ENCODE measurements around the gene LDLRAD4. TPM values are rescaled to one million over a fixed set of nuclear protein-coding genes. Genes with fewer than 3 reads are reported as not detected.

Gene LDLRAD4
- total and polyA plus RNA-seq, 9 of the 15 experiments (the other 6 are each of a cell fraction or from before 2014, with no cell fraction given): 0.01 TPM; not detected in 8

- no peak for FAIRE-seq
- Histone ChIP-seq H2AFZ (ENCODE audit: low read depth, low read length) (no peak overlapping the region), H3K27me3 (ENCODE audit: control insufficient read depth in 2 of 2, insufficient read depth in 2 of 2, low read length in 2 of 2) (peaks cover 5 to 68% of the 10 kb centered on the region in 2 experiments; a peak in 4 of 5 replicates)
Measured at GRCh38 chr18:13448335-13448795, 229.8 kb downstream of the LDLRAD4 start.

DNA sequence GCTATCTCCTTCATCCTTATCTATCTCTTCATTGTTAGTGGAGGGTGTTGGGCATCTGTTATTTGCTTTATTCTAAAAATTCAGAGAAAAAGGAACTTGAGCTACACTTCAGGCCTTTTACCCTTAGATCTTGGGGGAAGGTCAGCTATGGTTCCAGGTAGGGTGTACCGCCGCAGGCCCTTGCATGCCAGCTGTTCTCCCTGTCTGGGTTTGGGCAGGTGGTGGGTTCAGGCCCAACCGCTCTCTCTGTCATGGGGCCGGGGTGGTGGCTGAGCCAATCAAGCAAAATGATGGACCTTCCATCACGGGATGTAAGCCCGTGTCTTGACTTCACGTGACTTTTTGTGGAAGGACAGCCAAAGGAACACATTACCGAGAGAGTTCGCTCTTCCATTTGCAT, 231.1 kb downstream of the LDLRAD4 start:
- 0% methylated on average over 9 of the region's 9 CpGs for WGBS (ENCODE audit: insufficient coverage, low coverage, missing lambda C conversion rate)
- BruUV-seq (replicated peaks): no TSS peak

More at GRCh38 chr18:13448335-13448795, 229.8 kb downstream of the LDLRAD4 start:
- no peak for ATAC-seq
- in situ Hi-C loops (cut with MboI): no loop called here
- ChIA-PET POLR2A (no interaction called here), CTCF (ENCODE audit: low intra/inter-chr PET ratio) (no interaction called here)
- H3K4me1 ChIP-seq (replicated peaks in 1 of 2; ENCODE audit: control insufficient read depth in 2 of 2, insufficient read depth in 2 of 2, low read length in 2 of 2): no peaks in the 10 kb centered on the region
- 2% methylated on average over 19 of the region's 19 CpGs for WGBS (ENCODE audit: insufficient coverage, low coverage, missing lambda C conversion rate)
- no peaks in the 10 kb centered on the region for H3K36me3 ChIP-seq (ENCODE audit: control insufficient read depth, insufficient read depth, low read length)
- H3K4me3 ChIP-seq: no peak overlapping the region
- no TSS peak for BruUV-seq (replicated peaks)
- H3K4me2 ChIP-seq (ENCODE audit: insufficient read depth, low read length): no peak overlapping the region
- H3K9me1 ChIP-seq (ENCODE audit: control insufficient read depth, insufficient read depth, low read length): no peaks in the 10 kb centered on the region
- no peaks in the 10 kb centered on the region for H3K79me2 ChIP-seq (ENCODE audit: control insufficient read depth, insufficient read depth, low read length)
- no peaks in the 10 kb centered on the region; the same call in 1 of the 2 replicates for H4K20me1 ChIP-seq (replicated peaks; ENCODE audit: control insufficient read depth, insufficient read depth, low read length)
- no peak for DNase-seq (ENCODE audit: extremely low read depth in 1 of 4, low spot score in 3 of 4)
- no peaks in the 10 kb centered on the region for H3K9me3 ChIP-seq (replicated peaks; ENCODE audit: control insufficient read depth, insufficient read depth, low read depth, low read length)
- no peak overlapping the region for H3K27ac ChIP-seq (ENCODE audit: extremely low read depth, low read depth, low read length)
- intact Hi-C loops (cut with micrococcal nuclease): no loop called here
- TF ChIP-seq ELF2 (CRISPR knock-in tag; IDR thresholded peaks at IDR 0.05): no peak
- H3K9ac ChIP-seq (ENCODE audit: insufficient read depth in 1 of 2, low read depth in 2 of 2, low read length in 2 of 2): no peak overlapping the region

More for the DNA sequence above, 231.1 kb downstream of the LDLRAD4 start:
- DNase-seq (ENCODE audit: extremely low read depth in 1 of 4, low spot score in 3 of 4) (no peak), ATAC-seq (no peak), FAIRE-seq (no peak)
- Histone ChIP-seq H3K36me3 (ENCODE audit: control insufficient read depth, insufficient read depth, low read length) (no peaks in the 10 kb centered on the region), H3K4me2 (ENCODE audit: insufficient read depth, low read length) (no peak overlapping the region), H3K9me1 (ENCODE audit: control insufficient read depth, insufficient read depth, low read length) (no peaks in the 10 kb centered on the region), H3K9me3 (replicated peaks; ENCODE audit: control insufficient read depth, insufficient read depth, low read depth, low read length) (no peaks in the 10 kb centered on the region), H4K20me1 (replicated peaks; ENCODE audit: control insufficient read depth, insufficient read depth, low read length) (no peaks in the 10 kb centered on the region; the same call in 1 of the 2 replicates), H3K27ac (ENCODE audit: extremely low read depth, low read depth, low read length) (no peak overlapping the region), H3K9ac (ENCODE audit: insufficient read depth in 1 of 2, low read depth in 2 of 2, low read length in 2 of 2) (no peak overlapping the region), H3K4me3 (no peak overlapping the region), H3K4me1 (replicated peaks in 1 of 2; ENCODE audit: control insufficient read depth in 2 of 2, insufficient read depth in 2 of 2, low read length in 2 of 2) (no peaks in the 10 kb centered on the region), H3K27me3 (ENCODE audit: control insufficient read depth in 2 of 2, insufficient read depth in 2 of 2, low read length in 2 of 2) (peaks cover 8 to 73% of the 10 kb centered on the region in 2 experiments; a peak in 4 of 5 replicates), H2AFZ (ENCODE audit: low read depth, low read length) (no peak overlapping the region), H3K79me2 (ENCODE audit: control insufficient read depth, insufficient read depth, low read length) (no peaks in the 10 kb centered on the region)
- POLR2A ChIA-PET: no interaction called here
- intact Hi-C loops (cut with micrococcal nuclease) (no loop called here), in situ Hi-C loops (cut with MboI) (no loop called here)
- TF ChIP-seq ZNF165 (CRISPR knock-in tag; IDR thresholded peaks at IDR 0.05; ENCODE audit: borderline replicate concordance): no peak
- TF ChIP-seq PHB2 (IDR thresholded peaks at IDR 0.05; ENCODE audit: low read depth): no peak
- TF ChIP-seq ZEB2 (IDR thresholded peaks at IDR 0.05): no peak
- no peak for TF ChIP-seq DACH1 (IDR thresholded peaks at IDR 0.05; ENCODE audit: partially characterized antibody)
- CTCF ChIA-PET (ENCODE audit: low intra/inter-chr PET ratio): no interaction called here

Data from K562 (cell line).